Thyroid gland (tissue), 4 donors: ENCODE data around the gene CAMK2G. TPM values are rescaled to one million over a fixed set of nuclear protein-coding genes. Genes with fewer than 3 reads are reported as not detected.
A peak's percentile ranks its signal among the peaks of the same experiment; 100 is the strongest.
"Not testable (repeated sequence)": the region's sequence is repeated elsewhere in the genome, so short reads cannot be mapped to it uniquely, and the experiment has no call there.

Experiments
- DNase-seq, 2 donors: peaks; one replicate each; pipeline ENCODE4 v3.0.0-alpha.2; 2019
- H3K27ac ChIP-seq, 3 donors: fragments of 200-600 bp; sonication (generic); 1 replicate in 2 of 3; 2 replicates in 1 of 3; pipeline ENCODE4 v1.5.1; 2016 to 2019; ENCODE audit warnings: mild to moderate bottlenecking in 1 of 3, moderate library complexity in 1 of 3
- H3K27me3 ChIP-seq: fragments of 200-600 bp; sonication (generic); one replicate; pipeline ENCODE4 v1.5.1; 2019
- H3K36me3 ChIP-seq, 2 donors: fragments of 200-600 bp; sonication (generic); one replicate each; pipeline ENCODE4 v1.5.1; 2016 to 2019
- H3K4me1 ChIP-seq, 2 donors: fragments of 200-600 bp; sonication (generic); one replicate each; pipeline ENCODE4 v1.5.1; 2017 to 2019
- H3K4me3 ChIP-seq, 3 donors: fragments of 200-600 bp; sonication (generic); replicated peaks in 1 of 3; 1 replicate in 2 of 3; 2 replicates in 1 of 3; pipeline ENCODE4 v1.5.1; 2016; ENCODE audit warnings: mild to moderate bottlenecking in 1 of 3
- H3K9me3 ChIP-seq: fragments of 200-600 bp; sonication (generic); one replicate; pipeline ENCODE4 v1.5.1; 2017
- CTCF ChIP-seq, 6 experiments: fragments of 200-600 bp in 3 of 6; fragments of 450-650 bp in 3 of 6; sonication (generic) in 3 of 6; IDR thresholded peaks; one replicate each; pipeline ENCODE4 v1.5.1; 2016 to 2019; ENCODE audit warnings: antibody characterized with exemption in 6 of 6, mild to moderate bottlenecking in 2 of 6, inconsistent platforms in 1 of 6, moderate library complexity in 1 of 6
- POLR2A ChIP-seq, 2 donors: fragments of 450-650 bp; IDR thresholded peaks; one replicate each; pipeline ENCODE4 v1.6.1; 2017; ENCODE audit warnings: antibody characterized with exemption in 2 of 2, mild to moderate bottlenecking in 2 of 2, moderate library complexity in 1 of 2
- WGBS, 2 donors: methylation state at CpG; one replicate each; pipeline ENCODE4 v1.1.5; 2017; 5-methylcytosine and 5-hydroxymethylcytosine counted together
- intact Hi-C: fragments of 100-400 bp; cut with DNase I; formaldehyde crosslinking; loops from one replicate; pipeline ENCODE4 v1.15.1; 2023
- total RNA-seq, 4 donors: library from RNA; depleted of rRNA; stranded (reverse); fragments of >200 nt; gene quantifications; one replicate each; pipeline ENCODE4 v1.2.3, GENCODE V29; 2016

Gene CAMK2G
- total RNA-seq, 4 donors from 2014 or later, result 21.2 to 27.4 (median 22.3) TPM

DNA sequence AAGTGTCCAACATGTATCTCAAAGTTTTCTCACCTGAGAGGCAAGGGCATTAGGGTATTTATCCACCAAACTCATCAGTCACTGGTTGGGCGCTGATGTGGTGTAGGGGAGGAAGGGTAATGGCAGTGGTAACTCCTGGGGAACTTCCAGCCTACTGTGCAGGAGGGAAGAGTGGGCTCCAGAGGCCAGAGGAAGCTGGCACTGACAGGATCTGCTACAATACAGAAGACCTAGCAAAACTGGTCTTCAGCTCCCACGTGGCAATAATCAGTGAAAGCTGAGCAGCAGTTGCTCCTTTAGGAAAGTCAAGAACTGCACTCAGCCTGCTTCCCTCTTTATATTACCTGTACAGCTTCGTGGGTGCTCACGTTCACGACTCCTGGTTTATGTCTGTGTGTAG, 17.2 kb upstream of the CAMK2G start:
- WGBS, 2 donors, result 53 to 58% methylated on average over 5 of the region's 5 CpGs

GRCh38 chr10:73890830-73891229, 16.5 kb upstream of the CAMK2G start:
- DNase-seq, result peak in 1 of 2 donors; percentile 16
- WGBS, 2 donors, result 63 to 78% methylated on average over 3 of the region's 3 CpGs
- not testable (repeated sequence) for H3K4me3 ChIP-seq, H3K9me3 ChIP-seq, H3K36me3 ChIP-seq, H3K27me3 ChIP-seq, H3K27ac ChIP-seq
- intact Hi-C loops, result loop anchor here (5.0 kb wide), 1 partner anchor 36 kb away; no protein-coding TSS in a partner anchor
- peaks cover 32 to 36% of the 10 kb centered on the region in 2 donors for H3K4me1 ChIP-seq

More for the DNA sequence above, 17.2 kb upstream of the CAMK2G start:
- H3K4me3 ChIP-seq, result no peak overlapping the region
- H3K36me3 ChIP-seq, result no peaks in the 10 kb centered on the region
- peaks cover 27 to 31% of the 10 kb centered on the region in 2 donors for H3K4me1 ChIP-seq
- no peaks in the 10 kb centered on the region for H3K27me3 ChIP-seq
- TF ChIP-seq POLR2A (IDR thresholded peaks at IDR 0.05) (no peak), CTCF (IDR thresholded peaks at IDR 0.05) (no peak)
- H3K27ac ChIP-seq, result no peak overlapping the region
- intact Hi-C loops, result loop anchor here (5.0 kb wide), 1 partner anchor 36 kb away; no protein-coding TSS in a partner anchor
- no peaks in the 10 kb centered on the region for H3K9me3 ChIP-seq
- peak in 1 of 2 donors; percentile 24 for DNase-seq

DNA sequence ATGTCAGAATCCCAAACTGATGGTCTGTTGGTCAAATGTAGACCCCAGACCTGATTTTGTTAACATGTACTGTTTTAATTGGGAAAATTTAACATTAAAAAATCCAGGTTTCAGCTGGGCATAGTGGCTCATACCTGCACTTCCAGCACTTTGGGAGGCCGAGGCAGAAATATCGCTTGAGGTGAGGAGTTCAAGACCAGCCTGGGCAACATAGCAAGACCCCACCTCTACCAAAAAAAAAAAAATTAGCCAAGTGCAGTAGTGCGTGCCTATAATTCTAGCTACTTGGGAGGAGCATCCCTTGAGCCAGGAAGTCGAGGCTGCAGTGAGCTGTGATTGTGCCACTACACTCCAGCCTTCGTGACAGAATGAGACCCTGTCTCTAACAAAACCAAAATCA, 15.9 kb upstream of the CAMK2G start:
- intact Hi-C loops, result loop anchor here (5.0 kb wide), 1 partner anchor 37 kb away; no protein-coding TSS in a partner anchor
- no peaks in the 10 kb centered on the region for H3K27me3 ChIP-seq
- H3K36me3 ChIP-seq, result no peaks in the 10 kb centered on the region
- DNase-seq, result no peak
- H3K9me3 ChIP-seq, result no peaks in the 10 kb centered on the region
- no peak overlapping the region for H3K4me3 ChIP-seq
- no peak overlapping the region for H3K27ac ChIP-seq
- H3K4me1 ChIP-seq, result peaks cover 32 to 36% of the 10 kb centered on the region in 2 donors
- no peak for TF ChIP-seq CTCF (IDR thresholded peaks at IDR 0.05)
- no peak for TF ChIP-seq POLR2A (IDR thresholded peaks at IDR 0.05)
- 89 to 97% methylated on average over 5 of the region's 5 CpGs for WGBS, 2 donors

DNA sequence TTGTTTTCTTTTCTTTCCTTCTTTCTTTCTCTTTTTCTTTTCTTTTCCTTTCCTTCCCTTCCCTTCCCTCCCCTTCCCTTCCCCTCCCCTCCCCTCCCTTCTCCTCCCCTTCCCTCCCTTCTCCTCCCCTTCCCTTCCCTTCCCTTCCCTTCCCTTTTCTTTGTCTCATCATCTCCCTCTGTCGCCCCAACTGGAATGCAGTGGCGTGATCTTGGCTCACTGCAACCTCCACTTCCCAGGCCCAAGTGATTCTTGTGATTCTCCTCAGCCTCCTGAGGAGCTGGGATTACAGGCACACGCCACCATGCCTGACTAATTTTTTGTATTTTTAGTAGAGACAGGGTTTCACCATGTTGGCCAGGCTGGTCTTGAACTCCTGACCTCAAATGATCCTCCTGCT, 15.1 kb upstream of the CAMK2G start:
- Histone ChIP-seq H3K27ac (peak overlapping the region in 2 of 3 donors; percentile 85 to 88), H3K4me1 (peaks cover 32 to 36% of the 10 kb centered on the region in 2 donors)
- not testable (repeated sequence) for H3K36me3 ChIP-seq, H3K9me3 ChIP-seq, H3K4me3 ChIP-seq, H3K27me3 ChIP-seq
- intact Hi-C loops, result loop anchor here (10.0 kb wide), 1 partner anchor 185 kb away; no protein-coding TSS in a partner anchor
- DNase-seq, result peak in 1 of 2 donors; percentile 24
- 84 to 91% methylated on average over 3 of the region's 3 CpGs for WGBS, 2 donors

DNA sequence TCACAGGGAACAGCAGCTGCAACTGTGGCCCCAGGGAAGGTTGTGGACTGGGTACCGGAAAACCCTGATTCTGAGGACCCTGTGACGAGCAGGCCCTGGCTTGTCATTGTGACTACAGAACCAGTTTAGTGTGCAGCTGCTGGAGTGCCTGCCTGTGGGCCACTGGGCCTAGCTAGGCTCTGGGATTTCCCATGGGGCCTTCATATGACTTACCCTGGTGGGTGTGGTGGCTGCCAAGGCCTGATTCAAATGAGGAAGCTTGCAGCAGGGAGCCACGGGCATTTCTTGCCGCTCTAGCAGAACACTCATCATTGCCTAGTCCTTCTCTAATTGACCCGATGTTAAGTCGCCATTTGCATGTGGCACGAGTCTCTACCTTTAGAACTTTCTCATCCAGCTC, 14.7 kb upstream of the CAMK2G start:
- H3K27ac ChIP-seq, result peak overlapping the region; percentile 84 to 88 (median 85)
- WGBS, 2 donors, result 60 to 82% methylated on average over 5 to 7 of the region's 7 CpGs
- peak; percentile 42 to 57 for DNase-seq

More for the DNA sequence above, 14.7 kb upstream of the CAMK2G start:
- H3K4me3 ChIP-seq, result no peak overlapping the region
- H3K36me3 ChIP-seq, result no peaks in the 10 kb centered on the region
- intact Hi-C loops, result loop anchor here (10.0 kb wide), 1 partner anchor 186 kb away; no protein-coding TSS in a partner anchor
- no peaks in the 10 kb centered on the region for H3K27me3 ChIP-seq
- no peaks in the 10 kb centered on the region for H3K9me3 ChIP-seq
- TF ChIP-seq CTCF (IDR thresholded peaks at IDR 0.05) (no peak), POLR2A (IDR thresholded peaks at IDR 0.05) (no peak)
- peaks cover 32 to 36% of the 10 kb centered on the region in 2 donors for H3K4me1 ChIP-seq
